Endodermal cell (in vitro differentiated cells): Measurements from ENCODE around the gene AMBRA1. TPM values are rescaled to one million over a fixed set of nuclear protein-coding genes. Genes with fewer than 3 reads are reported as not detected.

Source experiments
- DNase-seq: peaks from one replicate; pipeline ENCODE4 v3.0.0-alpha.2; 2017
- H3K27ac ChIP-seq: 2 replicates; pipeline ENCODE4 v1.5.1; 2013; ENCODE audit warnings: mild to moderate bottlenecking, low read depth, low read length, moderate library complexity
- H3K27me3 ChIP-seq: 2 replicates; pipeline ENCODE4 v1.6.1; 2013; ENCODE audit warnings: mild to moderate bottlenecking, low read length, moderate library complexity; ENCODE audit not compliant: insufficient read depth, control insufficient read depth, poor library complexity, severe bottlenecking
- H3K36me3 ChIP-seq: 2 replicates; pipeline ENCODE4 v1.7.0; 2013; ENCODE audit warnings: mild to moderate bottlenecking, low read length, moderate library complexity; ENCODE audit not compliant: control insufficient read depth, insufficient read depth
- H3K4me1 ChIP-seq: one replicate; pipeline ENCODE4 v1.7.0; 2013; ENCODE audit warnings: low read length; ENCODE audit not compliant: control insufficient read depth, insufficient read depth
- H3K4me3 ChIP-seq: 2 replicates; pipeline ENCODE4 v1.5.1; 2013; ENCODE audit warnings: mild to moderate bottlenecking, low read length, moderate library complexity
- H3K9ac ChIP-seq: 2 replicates; pipeline ENCODE4 v1.6.1; 2013; ENCODE audit warnings: mild to moderate bottlenecking, low read length, moderate library complexity; ENCODE audit not compliant: poor library complexity, severe bottlenecking; ENCODE audit errors: extremely low read depth
- H3K9me3 ChIP-seq: 2 replicates; pipeline ENCODE4 v1.6.1; 2013; ENCODE audit warnings: mild to moderate bottlenecking, low read length, moderate library complexity; ENCODE audit not compliant: control insufficient read depth
- H3K27ac Mint-ChIP-seq: 2 replicates; pipeline ENCODE4 v1.8.0; 2020; ENCODE audit warnings: mixed read lengths
- H3K27me3 Mint-ChIP-seq: 2 replicates; pipeline ENCODE4 v1.8.0; 2021; ENCODE audit warnings: mild to moderate bottlenecking, mixed read lengths; ENCODE audit not compliant: insufficient read depth
- H3K36me3 Mint-ChIP-seq: 2 replicates; pipeline ENCODE4 v1.8.0; 2020; ENCODE audit warnings: low read depth, mixed read lengths
- H3K4me1 Mint-ChIP-seq: 2 replicates; pipeline ENCODE4 v1.8.0; 2020; ENCODE audit warnings: mixed read lengths
- H3K4me3 Mint-ChIP-seq: 2 replicates; pipeline ENCODE4 v1.8.0; 2020; ENCODE audit warnings: mild to moderate bottlenecking, moderate library complexity, mixed read lengths
- H3K9me3 Mint-ChIP-seq: 2 replicates; pipeline ENCODE4 v1.8.0; 2020; ENCODE audit warnings: mild to moderate bottlenecking, mixed read lengths
- CTCF ChIP-seq: fragments of 200-600 bp; sonication (generic); conservative IDR thresholded peaks from 2 replicates; pipeline ENCODE4 v1.5.0; 2021; ENCODE audit warnings: antibody characterized with exemption, mild to moderate bottlenecking
- WGBS, 2 experiments: methylation state at CpG; one replicate each; pipeline versions ENCODE4 v1.1.5 to v1.1.7; 2013; ENCODE audit warnings: missing lambda C conversion rate in 2 of 2, mixed read lengths in 1 of 2; ENCODE audit not compliant: insufficient coverage in 1 of 2, insufficient read length in 1 of 2; 5-methylcytosine and 5-hydroxymethylcytosine counted together
- total RNA-seq, 2 donors: library from RNA; stranded (reverse); fragmentation: NEBNext Ultra II Directional in 1 of 2; extraction: Animal tissue kit (Norgen Biotek cat#: 25700) in 1 of 2; gene quantifications; 2 replicates in 1 of 2; 3 replicates in 1 of 2; pipeline ENCODE4 v1.2.1, GENCODE V29; 2021

AMBRA1 gene
- total RNA-seq, 2 donors from 2014 or later = 54.5 to 67.8 TPM

GRCh38 chr11:46387919-46388618, 205.8 kb downstream of the AMBRA1 start:
- peaks cover 11% of the 10 kb centered on the region for H3K36me3 Mint-ChIP-seq
- H3K4me1 Mint-ChIP-seq = peaks cover 21% of the 10 kb centered on the region
- H3K36me3 ChIP-seq = peaks cover 8% of the 10 kb centered on the region
- no peak overlapping the region for H3K4me3 ChIP-seq
- 24 to 47% methylated on average over 5 to 22 of the region's 24 CpGs for WGBS, 2 experiments
- DNase-seq = no peak
- no peak overlapping the region for H3K9ac ChIP-seq
- TF ChIP-seq CTCF = no peak
- no peak overlapping the region for H3K27ac Mint-ChIP-seq
- peaks cover 18% of the 10 kb centered on the region for H3K4me1 ChIP-seq
- H3K9me3 ChIP-seq = no peaks in the 10 kb centered on the region
- H3K27ac ChIP-seq = no peak overlapping the region
- H3K4me3 Mint-ChIP-seq = peak overlapping the region; percentile 36
- peaks cover 81% of the 10 kb centered on the region for H3K27me3 Mint-ChIP-seq
- H3K9me3 Mint-ChIP-seq = no peaks in the 10 kb centered on the region
- peaks cover 70% of the 10 kb centered on the region for H3K27me3 ChIP-seq

GRCh38 chr11:46387456-46387855, 206.4 kb downstream of the AMBRA1 start:
- DNase-seq = no peak
- TF ChIP-seq CTCF = no peak
- no peaks in the 10 kb centered on the region for H3K9me3 ChIP-seq
- Mint-ChIP-seq H3K36me3 (peaks cover 12% of the 10 kb centered on the region), H3K4me3 (no peak overlapping the region), H3K27ac (no peak overlapping the region), H3K9me3 (no peaks in the 10 kb centered on the region), H3K27me3 (peaks cover 76% of the 10 kb centered on the region), H3K4me1 (peaks cover 16% of the 10 kb centered on the region)
- no peak overlapping the region for H3K27ac ChIP-seq
- peaks cover 12% of the 10 kb centered on the region for H3K36me3 ChIP-seq
- peaks cover 70% of the 10 kb centered on the region for H3K27me3 ChIP-seq
- no peak overlapping the region for H3K9ac ChIP-seq
- H3K4me3 ChIP-seq = no peak overlapping the region
- H3K4me1 ChIP-seq = peaks cover 21% of the 10 kb centered on the region
- 80 to 85% methylated on average over 3 to 5 of the region's 5 CpGs for WGBS, 2 experiments

GRCh38 chr11:46386674-46387073, 207.1 kb downstream of the AMBRA1 start:
- H3K27ac ChIP-seq = no peak overlapping the region
- H3K27ac Mint-ChIP-seq = no peak overlapping the region
- H3K36me3 Mint-ChIP-seq = peaks cover 12% of the 10 kb centered on the region
- no peak for DNase-seq
- no peaks in the 10 kb centered on the region for H3K9me3 ChIP-seq
- no peak overlapping the region for H3K9ac ChIP-seq
- H3K4me3 Mint-ChIP-seq = no peak overlapping the region
- peaks cover 12% of the 10 kb centered on the region for H3K36me3 ChIP-seq
- peaks cover 76% of the 10 kb centered on the region for H3K27me3 Mint-ChIP-seq
- peaks cover 21% of the 10 kb centered on the region for H3K4me1 ChIP-seq
- no peaks in the 10 kb centered on the region for H3K9me3 Mint-ChIP-seq
- no peak overlapping the region for H3K4me3 ChIP-seq
- no peak for TF ChIP-seq CTCF
- H3K4me1 Mint-ChIP-seq = peaks cover 16% of the 10 kb centered on the region
- H3K27me3 ChIP-seq = peaks cover 70% of the 10 kb centered on the region
- WGBS, 2 experiments = 95 to 98% methylated on average over 3 to 4 of the region's 4 CpGs
